Occipital lobe (tissue), 2 donors: ENCODE results near the gene CACNA1F. TPM values are rescaled to one million over a fixed set of nuclear protein-coding genes. Genes with fewer than 3 reads are reported as not detected.

Experiments
- DNase-seq: peaks from one replicate; lab custom pipeline; 2025; lab: John Stamatoyannopoulos, UW
- total RNA-seq: library from RNA; depleted of rRNA; stranded (reverse); fragments of >200 nt; gene quantifications from one replicate; pipeline ENCODE4 v1.2.3, GENCODE V29; 2014

The CACNA1F gene
- total RNA-seq, 1 donor from 2014 or later: not detected

DNA sequence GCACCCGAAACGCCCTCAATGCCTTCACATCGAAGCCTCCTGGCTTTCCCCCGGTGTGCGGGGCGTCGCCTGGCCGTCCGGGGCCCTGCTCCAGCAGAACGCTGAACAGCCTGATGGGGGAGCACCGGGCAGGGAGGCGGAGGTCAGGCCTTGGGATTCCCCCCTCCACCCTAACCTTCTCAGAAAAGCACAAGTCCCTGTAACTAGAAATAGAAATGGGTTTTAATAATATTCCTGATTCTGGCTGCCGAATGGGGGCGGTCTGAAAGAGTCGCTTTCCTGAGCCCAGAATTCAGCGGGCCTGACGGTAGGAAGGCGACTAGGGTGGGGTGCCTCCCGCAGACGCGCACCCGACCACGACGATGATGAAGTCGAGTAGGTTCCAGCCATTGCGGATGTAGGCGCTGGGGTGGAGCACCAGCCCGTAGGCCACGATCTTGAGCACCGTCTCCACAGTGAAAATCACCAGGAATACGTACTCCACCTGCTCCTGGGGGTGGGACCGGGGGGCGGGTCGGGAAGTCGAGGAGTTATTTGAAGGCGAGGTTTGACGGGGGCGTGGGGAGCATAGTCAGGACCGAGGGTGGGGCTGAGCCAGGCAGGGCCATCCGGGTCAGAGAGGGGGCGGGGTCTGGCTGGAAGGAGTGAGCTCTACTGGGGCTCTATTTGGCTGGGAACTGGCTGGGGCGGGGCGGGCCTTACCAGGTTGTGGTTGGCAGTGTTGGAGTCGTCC, 2.5 kb downstream of the CACNA1F start:
- no peak for DNase-seq

- DNase-seq: no peak
These were observed 5.0 kb downstream of the CACNA1F start for GRCh38 chrX:49228185-49228584.

- no peak for DNase-seq
These were observed 5.4 kb downstream of the CACNA1F start for GRCh38 chrX:49227726-49228125.

DNA sequence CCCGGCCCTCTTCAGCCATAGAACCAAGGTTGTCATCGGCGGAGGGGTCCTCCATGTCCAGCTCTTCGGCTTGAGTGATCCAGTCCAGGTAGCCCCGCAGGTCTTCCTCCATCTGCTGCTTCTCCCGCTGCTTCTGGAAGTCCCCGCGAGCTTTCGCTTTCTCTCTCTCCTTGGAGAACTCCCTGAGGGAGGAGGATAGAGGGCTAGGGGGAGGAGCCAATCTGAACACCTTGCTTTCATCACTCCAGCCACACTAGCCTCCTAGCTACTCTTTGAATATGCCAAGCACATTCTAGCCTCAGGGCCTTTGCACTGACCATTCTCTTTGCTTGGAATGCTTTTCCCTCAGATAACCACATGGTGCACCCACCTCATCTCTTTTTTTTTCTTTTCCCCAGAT, 6.2 kb downstream of the CACNA1F start:
- DNase-seq: no peak

DNA sequence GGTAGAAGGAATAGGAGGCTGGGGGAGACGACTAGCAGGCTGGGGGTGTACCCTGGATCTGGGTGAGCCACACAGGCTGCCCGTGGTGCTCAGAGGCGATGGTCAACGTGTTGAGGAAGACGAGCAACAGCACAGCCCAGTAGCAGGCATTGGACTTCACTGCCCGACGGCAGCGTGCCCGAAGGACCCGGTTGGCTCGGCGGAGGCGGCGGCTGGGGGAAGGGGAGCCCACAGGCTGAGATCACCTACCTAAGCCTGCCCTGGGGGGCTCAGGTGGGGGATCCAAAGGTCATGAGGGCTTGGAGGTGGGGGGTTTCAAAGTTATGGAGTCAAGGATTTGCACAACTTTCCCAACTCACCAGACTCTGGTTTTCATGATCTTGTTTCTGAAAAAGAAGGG, 7.3 kb downstream of the CACNA1F start:
- no peak for DNase-seq

- no peak for DNase-seq
These were observed 11.3 kb downstream of the CACNA1F start for GRCh38 chrX:49221868-49222267.

GRCh38 chrX:49220100-49220499, 13.0 kb downstream of the CACNA1F start:
- DNase-seq: no peak

DNA sequence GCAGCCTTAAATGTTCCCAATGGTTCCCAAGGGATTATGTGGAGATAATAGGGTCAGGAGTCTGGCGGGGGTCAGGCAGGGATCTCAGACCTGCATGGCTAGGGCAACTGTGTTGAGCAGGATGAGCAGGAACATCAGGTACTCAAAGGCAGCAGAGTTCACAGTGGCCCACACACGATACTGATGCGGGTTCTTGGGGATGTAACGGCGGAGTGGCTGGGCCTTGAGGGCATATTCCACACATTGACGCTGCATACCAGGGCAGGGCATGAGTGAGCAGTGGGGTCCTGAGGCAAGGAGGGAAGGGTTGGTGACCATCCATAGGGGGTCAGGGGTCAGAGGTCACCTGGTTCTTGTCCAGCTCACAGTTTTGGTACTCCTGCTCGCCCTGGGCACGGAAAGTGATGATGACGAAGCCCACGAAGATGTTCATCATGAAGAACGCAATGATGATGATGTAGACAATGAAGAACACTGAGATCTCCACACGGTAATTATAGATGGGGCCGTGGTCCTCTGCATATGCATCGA, 18.1 kb downstream of the CACNA1F start:
- DNase-seq: no peak

DNA sequence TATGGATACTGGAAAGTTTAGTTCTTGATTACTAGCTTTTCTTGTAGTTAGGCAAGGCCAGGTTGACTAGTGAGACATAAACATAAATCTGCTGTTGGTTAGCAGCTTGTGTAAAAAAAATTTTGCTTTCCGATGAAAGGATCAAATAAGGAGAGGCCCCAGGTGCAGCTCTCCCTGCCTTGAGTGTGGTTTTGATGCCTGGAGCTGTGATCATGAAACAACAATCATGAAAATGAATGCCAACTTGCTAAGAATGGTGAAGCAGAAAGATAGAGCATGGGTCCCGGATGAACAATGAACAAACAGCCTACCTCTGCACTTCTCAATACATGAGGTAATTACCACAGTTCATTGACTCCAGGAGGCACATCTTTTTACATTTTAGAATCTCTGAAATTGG, 18.7 kb downstream of the CACNA1F start:
- DNase-seq: no peak

- DNase-seq: no peak
These were observed 20.3 kb downstream of the CACNA1F start for GRCh38 chrX:49212861-49213260.

DNA sequence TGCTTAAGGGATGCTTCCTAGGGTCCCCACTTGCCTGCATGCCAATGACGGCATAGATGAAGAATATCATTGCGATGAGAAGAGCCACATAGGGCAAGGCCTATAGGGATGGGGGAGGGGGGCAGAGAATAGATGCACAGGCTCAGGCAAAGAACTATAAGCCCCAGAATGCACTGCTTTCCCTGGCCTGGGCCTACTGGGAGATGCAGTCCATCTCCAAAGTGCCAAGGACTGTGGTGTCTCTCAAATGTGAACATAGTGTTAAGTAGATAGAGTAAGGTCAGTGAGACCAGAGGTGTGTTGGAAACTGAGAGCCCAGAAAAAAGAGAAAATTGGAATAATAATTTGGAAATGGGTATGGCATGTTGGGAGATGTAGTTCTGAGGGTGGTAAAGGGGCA, 20.9 kb downstream of the CACNA1F start:
- no peak for DNase-seq

DNA sequence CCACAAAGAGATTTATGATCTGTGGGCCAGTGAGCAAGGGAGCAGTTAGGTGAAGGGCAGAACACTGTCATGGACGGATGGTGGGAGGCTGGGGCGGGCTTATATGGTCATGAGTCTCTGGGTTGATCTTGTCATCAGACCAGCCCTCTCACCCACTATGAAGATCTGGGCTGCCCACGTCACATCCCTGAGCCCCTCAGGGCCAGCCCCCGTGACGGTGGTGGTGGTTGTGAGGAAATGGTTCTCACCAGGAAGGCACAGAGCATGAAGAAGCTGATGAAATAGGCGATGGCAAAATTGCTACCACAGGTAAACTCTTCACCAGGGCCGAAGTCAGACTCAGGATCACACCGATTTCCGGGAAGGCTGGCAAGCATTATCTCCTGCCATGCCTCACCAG, 22.1 kb downstream of the CACNA1F start:
- no peak for DNase-seq

DNA sequence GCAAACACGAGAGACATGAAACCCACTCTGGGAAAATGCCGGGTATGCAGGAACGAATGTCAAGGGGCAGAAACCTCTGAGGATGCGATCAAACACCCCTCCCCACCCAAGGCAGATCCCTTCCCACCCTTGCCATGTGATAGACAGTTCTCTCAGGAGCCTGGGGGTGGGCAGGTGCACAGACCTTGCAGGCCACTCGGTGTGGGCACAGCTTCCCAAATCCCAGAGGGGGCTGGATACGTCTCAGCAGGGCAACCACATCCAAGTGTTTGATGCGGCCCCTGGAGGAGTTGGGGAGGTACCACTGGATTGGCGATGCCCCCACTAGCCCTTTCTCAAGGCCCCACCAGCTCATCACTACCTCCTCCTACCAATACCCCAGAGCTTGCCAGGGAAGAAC, 22.7 kb downstream of the CACNA1F start:
- no peak for DNase-seq

DNA sequence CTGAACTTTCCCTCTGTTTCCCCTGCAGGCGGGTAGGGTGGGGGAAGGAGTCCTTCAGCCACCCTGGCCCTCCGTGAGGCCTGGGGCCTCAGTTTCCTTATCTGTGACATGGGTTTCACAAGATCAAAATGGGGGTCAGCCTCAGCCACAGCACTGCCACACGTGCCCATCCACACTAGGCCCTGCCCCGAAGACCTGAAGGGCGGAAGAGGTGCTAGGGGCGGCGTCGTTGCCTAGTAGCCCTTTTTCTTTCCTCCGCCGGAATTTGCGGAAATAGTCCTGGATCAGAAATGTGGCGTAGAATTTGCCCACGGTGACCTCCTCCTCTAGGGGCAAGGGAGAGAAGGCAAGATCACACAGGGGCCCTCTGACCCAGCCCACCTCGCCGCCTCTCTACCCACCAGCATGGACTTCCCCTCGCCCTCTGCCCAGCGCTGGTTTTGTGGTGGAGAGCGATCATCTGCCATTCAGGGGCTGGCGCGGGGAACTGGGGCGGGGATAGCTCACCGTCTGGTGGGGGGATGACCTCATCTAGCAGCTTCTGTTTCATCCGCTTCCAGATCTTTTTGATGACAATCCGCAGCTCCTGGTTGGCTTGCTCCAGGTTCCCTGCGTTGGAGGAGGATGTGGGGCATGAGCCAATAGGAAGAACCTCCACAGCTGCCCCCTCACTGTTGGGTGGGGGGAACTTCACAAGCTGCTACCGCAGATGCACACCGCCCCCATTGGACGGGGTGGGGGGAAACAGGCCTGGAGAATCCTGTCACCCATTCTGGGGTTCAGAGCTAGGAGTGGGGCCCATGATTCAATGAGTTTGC, 23.5 kb downstream of the CACNA1F start:
- DNase-seq: peak; percentile 24

- DNase-seq: no peak
These were observed 24.7 kb downstream of the CACNA1F start for GRCh38 chrX:49208399-49208798.

DNA sequence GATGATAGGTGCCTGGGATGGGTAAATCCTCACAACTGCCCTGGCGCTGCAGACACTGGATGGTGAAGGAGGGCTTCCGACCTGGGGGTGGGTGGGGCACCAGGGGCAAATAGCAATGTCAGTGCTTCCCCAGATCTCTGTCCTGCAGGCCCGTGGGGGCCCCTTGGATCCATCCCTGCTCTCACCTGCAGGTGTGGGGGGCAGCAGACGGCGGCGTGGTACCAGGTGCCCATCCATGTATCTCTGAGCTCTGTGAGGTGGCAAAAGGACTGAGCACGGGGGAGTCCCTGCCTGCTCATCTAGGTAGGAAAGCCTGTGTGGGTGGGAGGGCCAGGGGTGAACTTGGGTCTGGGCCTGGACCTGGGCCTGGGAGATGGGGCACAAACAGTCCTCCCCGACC, 26.6 kb downstream of the CACNA1F start:
- no peak for DNase-seq

DNA sequence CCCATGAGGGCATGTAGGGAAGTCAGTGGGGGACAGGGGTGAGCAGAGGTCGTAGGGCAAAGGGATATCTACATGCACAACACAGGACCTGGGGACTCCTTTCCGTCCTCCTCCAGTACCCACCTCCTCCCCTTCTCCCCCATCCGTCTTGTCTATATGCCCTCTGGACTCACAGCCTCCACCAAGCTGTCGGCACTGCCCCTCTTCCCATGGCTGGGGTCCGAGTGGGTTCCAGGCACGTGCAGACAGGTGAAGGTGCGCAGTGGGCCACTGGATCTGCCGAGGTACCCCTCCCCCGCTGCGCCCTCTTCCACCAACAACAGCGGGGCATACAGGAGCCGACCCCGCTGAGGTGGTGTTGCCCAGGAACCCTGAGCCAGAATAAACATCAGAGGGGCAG, 27.7 kb downstream of the CACNA1F start:
- no peak for DNase-seq

- peak; percentile 57 for DNase-seq
These were observed 28.4 kb downstream of the CACNA1F start for GRCh38 chrX:49204709-49205108.

DNA sequence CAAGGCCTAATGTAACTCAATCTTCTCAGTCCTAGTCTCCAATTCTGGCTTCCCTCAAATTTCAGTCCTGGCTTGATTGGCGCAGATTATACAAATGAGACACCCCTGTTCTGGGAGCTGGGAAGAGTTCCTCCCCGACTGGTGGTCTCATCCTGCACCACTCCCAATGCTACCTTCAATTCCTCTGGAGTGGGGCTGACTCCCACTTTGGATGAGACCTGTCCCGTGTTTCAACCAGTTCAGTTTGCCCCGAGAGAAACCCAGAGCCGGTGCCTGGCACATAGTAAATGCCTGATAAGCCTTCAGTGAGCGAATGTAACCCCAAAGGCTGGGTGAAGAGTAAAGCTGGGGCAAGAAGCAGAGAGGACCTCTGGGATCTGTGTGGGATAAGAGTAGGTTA, 29.1 kb downstream of the CACNA1F start:
- DNase-seq: no peak

DNA sequence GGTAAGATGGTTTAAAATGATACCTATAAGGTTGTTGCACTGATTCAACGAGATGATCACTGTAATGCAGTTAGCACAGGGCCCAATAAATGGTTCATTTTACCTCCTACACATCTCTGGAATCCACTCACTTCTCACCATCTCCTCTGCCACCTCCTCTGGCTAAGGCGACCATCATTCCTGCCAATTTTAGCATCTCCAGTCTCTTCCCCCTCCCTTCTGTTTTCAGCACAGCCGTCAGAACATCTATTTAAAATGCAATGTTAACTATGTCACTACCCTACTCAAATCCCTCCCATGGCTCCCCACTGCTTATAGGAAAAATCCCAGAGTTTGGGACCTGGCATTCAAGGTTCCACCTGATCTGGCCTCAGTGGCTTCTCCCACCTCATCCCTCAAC, 29.6 kb downstream of the CACNA1F start:
- no peak for DNase-seq

GRCh38 chrX:49202022-49202421, 31.1 kb downstream of the CACNA1F start:
- DNase-seq: no peak

DNA sequence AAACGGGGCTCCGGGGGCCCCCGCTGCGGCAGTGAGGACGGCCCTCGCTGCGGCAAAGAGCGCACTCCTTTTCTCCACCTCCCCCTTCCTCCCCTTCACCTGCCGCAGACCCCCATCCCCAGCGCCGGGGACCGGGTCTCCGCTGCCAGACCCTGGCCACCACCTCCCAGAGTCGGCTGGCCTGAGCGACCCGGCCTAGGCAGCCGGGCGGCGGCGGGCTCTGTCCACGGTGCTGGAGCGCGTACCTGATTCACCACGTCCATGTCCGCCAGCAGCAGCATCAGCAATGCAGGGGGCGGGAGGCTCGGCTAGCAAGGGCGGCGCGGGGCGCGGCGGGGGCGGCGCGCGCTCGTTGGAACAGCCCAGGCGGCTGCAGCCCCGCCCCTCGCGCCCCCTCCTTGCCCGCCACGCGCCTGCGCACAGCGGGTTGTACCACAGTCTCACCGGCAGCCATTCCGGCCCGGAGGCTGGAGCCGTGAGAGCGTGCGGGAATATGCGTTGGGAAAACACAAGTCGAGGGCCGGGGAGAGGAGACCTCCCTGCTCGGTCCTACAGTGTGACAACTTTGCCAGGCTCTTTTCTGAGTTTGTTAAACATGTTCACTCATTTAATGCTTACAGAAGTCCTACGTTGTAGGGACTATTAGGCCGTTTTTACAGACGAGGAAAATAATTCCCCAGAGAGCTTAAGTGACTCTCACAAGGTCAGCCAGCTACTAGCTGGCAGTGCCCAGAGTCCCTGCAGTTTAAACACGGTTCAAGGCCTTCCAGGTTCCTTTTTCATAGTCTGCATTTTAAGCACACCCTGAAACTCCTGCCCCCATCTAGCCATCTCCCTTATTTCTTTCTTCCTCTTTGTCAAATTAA, 33.0 kb downstream of the CACNA1F start, which contains the start of gene SYP:
TSS of gene SYP (minus strand) at position 288 of the 866 bp plus-strand sequence. CDS start at position 281, 7 bp downstream.
- peak; percentile 72 for DNase-seq
